Measurements from ENCODE around the gene GCH1. TPM values are rescaled to one million over a fixed set of nuclear protein-coding genes. Genes with fewer than 3 reads are reported as not detected.
A peak's percentile ranks its signal among the peaks of the same experiment; 100 is the strongest.

Gene GCH1
- total and polyA plus RNA-seq, 2 donors from 2014 or later = 9.2 to 12.3 TPM

DNA sequence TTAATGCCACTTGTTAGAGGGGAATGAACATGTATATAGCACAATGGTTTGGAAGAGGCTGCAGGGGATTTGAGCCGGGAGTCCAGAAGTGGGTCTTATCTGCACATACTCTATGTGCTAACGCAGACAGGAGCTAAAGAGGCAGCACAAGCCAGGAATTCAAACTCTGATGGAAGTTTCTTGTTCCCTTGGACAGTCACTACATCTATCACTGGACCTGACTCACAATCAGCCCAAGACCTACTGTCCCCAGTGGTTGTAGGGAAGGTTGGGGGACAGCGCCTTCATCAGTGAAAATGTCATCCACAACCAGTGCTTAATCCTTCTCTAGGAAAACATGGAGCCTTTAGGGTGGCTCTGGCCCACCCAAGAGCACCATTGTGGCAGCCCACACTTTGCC lies 107.8 kb downstream of the GCH1 start:
- intact Hi-C loops (cut with DNase I) = no loop called here
- Histone ChIP-seq H3K9ac (ENCODE audit: low read length in 3 of 3) (no peak overlapping the region), H3K36me3 (ENCODE audit: control insufficient read depth in 2 of 3, insufficient read depth in 3 of 3, low read length in 3 of 3) (peaks cover 0 to 5% (median 0%) of the 10 kb centered on the region in 3 donors), H3K27me3 (ENCODE audit: control insufficient read depth, insufficient read depth, low read length) (no peaks in the 10 kb centered on the region), H3K9me3 (ENCODE audit: control insufficient read depth in 2 of 3, insufficient read depth in 1 of 3, low read length in 3 of 3) (peaks cover 0 to 5% (median 0%) of the 10 kb centered on the region in 3 donors), H3K4me3 (ENCODE audit: low read length in 3 of 3) (no peak overlapping the region), H3K4me1 (ENCODE audit: control insufficient read depth in 2 of 3, insufficient read depth in 2 of 3, low read depth in 1 of 3, low read length in 3 of 3) (peaks cover 0 to 6% (median 0%) of the 10 kb centered on the region in 3 donors), H3K27ac (ENCODE audit: low read depth in 2 of 2, low read length in 2 of 2) (no peak overlapping the region)
- TF ChIP-seq, protein P1, sequence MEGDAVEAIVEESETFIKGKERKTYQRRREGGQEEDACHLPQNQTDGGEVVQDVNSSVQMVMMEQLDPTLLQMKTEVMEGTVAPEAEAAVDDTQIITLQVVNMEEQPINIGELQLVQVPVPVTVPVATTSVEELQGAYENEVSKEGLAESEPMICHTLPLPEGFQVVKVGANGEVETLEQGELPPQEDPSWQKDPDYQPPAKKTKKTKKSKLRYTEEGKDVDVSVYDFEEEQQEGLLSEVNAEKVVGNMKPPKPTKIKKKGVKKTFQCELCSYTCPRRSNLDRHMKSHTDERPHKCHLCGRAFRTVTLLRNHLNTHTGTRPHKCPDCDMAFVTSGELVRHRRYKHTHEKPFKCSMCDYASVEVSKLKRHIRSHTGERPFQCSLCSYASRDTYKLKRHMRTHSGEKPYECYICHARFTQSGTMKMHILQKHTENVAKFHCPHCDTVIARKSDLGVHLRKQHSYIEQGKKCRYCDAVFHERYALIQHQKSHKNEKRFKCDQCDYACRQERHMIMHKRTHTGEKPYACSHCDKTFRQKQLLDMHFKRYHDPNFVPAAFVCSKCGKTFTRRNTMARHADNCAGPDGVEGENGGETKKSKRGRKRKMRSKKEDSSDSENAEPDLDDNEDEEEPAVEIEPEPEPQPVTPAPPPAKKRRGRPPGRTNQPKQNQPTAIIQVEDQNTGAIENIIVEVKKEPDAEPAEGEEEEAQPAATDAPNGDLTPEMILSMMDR (IDR thresholded peaks at IDR 0.05; ENCODE audit: borderline replicate concordance, extremely low read depth, insufficient read depth) = no peak
- FAIRE-seq (no peak), DNase-seq (no peak)

GRCh38 chr14:54794159-54794558 lies 108.5 kb downstream of the GCH1 start:
- Histone ChIP-seq H3K4me1 (ENCODE audit: control insufficient read depth in 2 of 3, insufficient read depth in 2 of 3, low read depth in 1 of 3, low read length in 3 of 3) (peaks cover 0 to 6% (median 0%) of the 10 kb centered on the region in 3 donors), H3K4me3 (ENCODE audit: low read length in 3 of 3) (no peak overlapping the region), H3K27me3 (ENCODE audit: control insufficient read depth, insufficient read depth, low read length) (no peaks in the 10 kb centered on the region), H3K9me3 (ENCODE audit: control insufficient read depth in 2 of 3, insufficient read depth in 1 of 3, low read length in 3 of 3) (peaks cover 0 to 5% (median 0%) of the 10 kb centered on the region in 3 donors), H3K36me3 (ENCODE audit: control insufficient read depth in 2 of 3, insufficient read depth in 3 of 3, low read length in 3 of 3) (peaks cover 0 to 6% (median 0%) of the 10 kb centered on the region in 3 donors), H3K27ac (ENCODE audit: low read depth in 2 of 2, low read length in 2 of 2) (no peak overlapping the region), H3K9ac (ENCODE audit: low read length in 3 of 3) (no peak overlapping the region)
- TF ChIP-seq, protein P1 (IDR thresholded peaks at IDR 0.05; ENCODE audit: borderline replicate concordance, extremely low read depth, insufficient read depth) = no peak
- FAIRE-seq (no peak), DNase-seq (peak in 2 of 5 donors; percentile 10 to 66)
- intact Hi-C loops (cut with DNase I) = no loop called here

DNA sequence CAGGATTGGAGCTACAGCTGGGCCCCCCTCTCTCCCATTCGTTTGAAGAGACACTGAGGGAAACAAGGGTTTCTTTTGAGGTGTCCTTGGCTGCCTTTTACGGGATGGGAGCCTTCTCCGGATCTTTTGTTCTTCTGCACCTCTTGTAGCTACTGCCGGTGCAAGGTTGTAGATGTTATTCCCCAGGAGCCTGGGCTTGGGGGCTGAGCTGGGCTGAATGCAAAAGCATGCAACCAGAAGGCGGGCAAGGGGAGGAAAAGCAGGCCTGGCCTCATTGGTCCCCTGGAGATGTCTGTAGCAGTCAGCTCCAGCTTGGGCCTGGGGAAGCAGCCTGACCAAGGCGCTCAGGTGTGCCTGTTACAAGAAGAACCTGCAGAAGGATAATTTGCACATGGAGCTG lies 110.3 kb downstream of the GCH1 start:
- Histone ChIP-seq H3K4me3 (ENCODE audit: low read length in 3 of 3) (no peak overlapping the region), H3K4me1 (ENCODE audit: control insufficient read depth in 2 of 3, insufficient read depth in 2 of 3, low read depth in 1 of 3, low read length in 3 of 3) (peaks cover 0 to 6% (median 0%) of the 10 kb centered on the region in 3 donors), H3K9ac (ENCODE audit: low read length in 3 of 3) (no peak overlapping the region), H3K9me3 (ENCODE audit: control insufficient read depth in 2 of 3, insufficient read depth in 1 of 3, low read length in 3 of 3) (peaks cover 0 to 5% (median 0%) of the 10 kb centered on the region in 3 donors), H3K27me3 (ENCODE audit: control insufficient read depth, insufficient read depth, low read length) (no peaks in the 10 kb centered on the region), H3K27ac (ENCODE audit: low read depth in 2 of 2, low read length in 2 of 2) (no peak overlapping the region), H3K36me3 (ENCODE audit: control insufficient read depth in 2 of 3, insufficient read depth in 3 of 3, low read length in 3 of 3) (peaks cover 0 to 6% (median 0%) of the 10 kb centered on the region in 3 donors)
- intact Hi-C loops (cut with DNase I) = no loop called here
- FAIRE-seq (no peak), DNase-seq (peak in 1 of 5 donors; percentile 16)
- TF ChIP-seq, protein P1 (IDR thresholded peaks at IDR 0.05; ENCODE audit: borderline replicate concordance, extremely low read depth, insufficient read depth) = no peak

Small RNA genes within 50 kb of the gene (microRNA-seq; reads per million reads assigned to microRNA genes)
- gene MIR4308 = not detected

Other genes starting within 250 kb of the GCH1 start
- gene WDHD1, start 124.3 kb upstream of the GCH1 start, total RNA-seq = 3.3 TPM
- gene WDHD1, start 124.3 kb upstream of the GCH1 start, polyA plus RNA-seq (ENCODE audit: insufficient read depth, low read depth, low replicate concordance) = 1.8 TPM
- gene SOCS4, start 124.4 kb upstream of the GCH1 start, total RNA-seq = 30.5 TPM
- gene SOCS4, start 124.4 kb upstream of the GCH1 start, polyA plus RNA-seq (ENCODE audit: insufficient read depth, low read depth, low replicate concordance) = 6.0 TPM
- 101 TPM for gene MAPK1IP1L, start 148.8 kb upstream of the GCH1 start, total RNA-seq
- 43.3 TPM for gene MAPK1IP1L, start 148.8 kb upstream of the GCH1 start, polyA plus RNA-seq (ENCODE audit: insufficient read depth, low read depth, low replicate concordance)
- gene LGALS3, start 226.4 kb upstream of the GCH1 start, total RNA-seq = 235 TPM
- 241 TPM for gene LGALS3, start 226.4 kb upstream of the GCH1 start, polyA plus RNA-seq (ENCODE audit: insufficient read depth, low read depth, low replicate concordance)

Measured in kidney (tissue), 14 donors.